Esophagus squamous epithelium (tissue), 5 donors: ENCODE measurements around the gene STOML1. TPM values are rescaled to one million over a fixed set of nuclear protein-coding genes. Genes with fewer than 3 reads are reported as not detected.

Experiments used
- DNase-seq: peaks from one replicate; lab custom pipeline; 2025; lab: John Stamatoyannopoulos, UW
- H3K27ac ChIP-seq, 4 donors: fragments of 200-600 bp; sonication (generic); one replicate each; pipeline ENCODE4 v1.5.1; 2016 to 2019; ENCODE audit warnings: mild to moderate bottlenecking in 1 of 4
- H3K27me3 ChIP-seq, 4 donors: fragments of 200-600 bp; sonication (generic); 1 replicate in 3 of 4; 2 replicates in 1 of 4; pipeline versions ENCODE4 v1.5.1 to v1.6.0; 2017 to 2021; ENCODE audit warnings: antibody characterized with exemption in 1 of 4
- H3K36me3 ChIP-seq, 3 donors: fragments of 200-600 bp; sonication (generic); one replicate each; pipeline ENCODE4 v1.5.1; 2016 to 2019
- H3K4me1 ChIP-seq, 3 donors: fragments of 200-600 bp; sonication (generic); one replicate each; pipeline ENCODE4 v1.5.1; 2017 to 2019
- H3K4me3 ChIP-seq, 4 donors: fragments of 200-600 bp; sonication (generic); 1 replicate in 3 of 4; 2 replicates in 1 of 4; pipeline ENCODE4 v1.5.1; 2016 to 2019; ENCODE audit warnings: mild to moderate bottlenecking in 2 of 4, moderate library complexity in 1 of 4
- H3K9me3 ChIP-seq, 3 donors: fragments of 200-600 bp; sonication (generic); one replicate each; pipeline ENCODE4 v1.5.1; 2016 to 2019
- POLR2A ChIP-seq, 4 donors: fragments of 450-650 bp; IDR thresholded peaks; one replicate each; pipeline ENCODE4 v1.6.1; 2017; ENCODE audit warnings: antibody characterized with exemption in 4 of 4, mild to moderate bottlenecking in 4 of 4, moderate library complexity in 3 of 4
- WGBS, 2 donors: methylation state at CpG; one replicate each; pipeline ENCODE4 v1.1.5; 2018; 5-methylcytosine and 5-hydroxymethylcytosine counted together
- intact Hi-C: fragments of 100-400 bp; cut with DNase I; formaldehyde crosslinking; loops from one replicate; pipeline ENCODE4 v1.15.0; 2022
- total RNA-seq, 4 donors: library from RNA; depleted of rRNA; stranded (reverse); fragments of >200 nt; gene quantifications; one replicate each; pipeline ENCODE4 v1.1.0, GENCODE V29; 2016
- TF ChIP-seq, protein P1 (sequence below), 6 experiments: fragments of 450-650 bp in 4 of 6; fragments of 200-600 bp in 2 of 6; sonication (generic) in 2 of 6; IDR thresholded peaks; one replicate each; pipeline ENCODE4 v1.5.1; 2016 to 2019; ENCODE audit warnings: antibody characterized with exemption in 6 of 6, mild to moderate bottlenecking in 4 of 6, moderate library complexity in 4 of 6
- donor health status: DM: yes; HTN: yes; CAD: no.

STOML1 gene
- total RNA-seq, 4 donors from 2014 or later: 8.3 to 14.8 (median 11.1) TPM

GRCh38 chr15:73985101-73985873, 6.8 kb downstream of the STOML1 start:
- whole genome bisulfite sequencing, 2 donors: 81 to 85% methylated on average over 3 to 6 of the region's 13 CpGs
- no peak overlapping the region for H3K4me3 ChIP-seq

DNA sequence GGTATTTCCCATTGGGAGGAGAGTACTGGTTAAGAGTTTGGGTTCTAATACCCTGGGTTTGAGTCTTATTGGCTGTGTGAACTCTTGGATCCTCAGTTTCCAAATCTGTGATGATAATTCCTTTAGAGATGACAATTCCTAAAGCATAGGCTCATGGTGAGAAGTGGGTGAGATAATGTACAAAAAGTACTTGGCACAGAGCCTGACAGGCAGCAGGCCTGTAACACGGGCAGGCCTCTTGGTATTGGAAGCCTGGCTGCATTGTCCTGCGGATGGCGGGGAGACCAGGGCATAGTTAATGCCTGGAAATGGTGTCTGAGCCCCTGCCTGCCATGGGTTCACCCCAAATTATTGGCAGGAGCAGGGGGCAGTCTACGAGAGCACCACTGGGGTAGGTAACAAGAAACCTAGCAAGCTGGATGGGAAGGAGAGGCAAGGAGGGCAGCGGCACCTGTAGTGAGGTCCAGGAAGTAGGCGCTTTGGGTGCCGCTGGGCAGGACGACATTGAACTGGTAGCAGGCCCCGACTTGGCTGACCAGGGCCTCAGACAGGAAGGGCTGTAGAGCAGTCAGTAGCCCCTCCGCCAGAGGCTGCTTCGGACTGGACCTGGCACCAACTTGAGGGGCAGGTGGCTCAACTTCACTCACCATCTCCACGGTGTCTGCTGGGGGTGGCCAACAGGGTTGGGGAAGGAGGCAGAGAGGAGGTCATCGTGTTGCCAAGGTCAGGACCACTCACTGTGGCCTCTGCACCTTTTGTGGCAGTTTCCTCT, 7.7 kb downstream of the STOML1 start:
- Histone ChIP-seq H3K4me1 (peaks cover 46 to 92% (median 71%) of the 10 kb centered on the region in 3 donors), H3K36me3 (peaks cover 0 to 39% (median 0%) of the 10 kb centered on the region in 3 donors), H3K4me3 (no peak overlapping the region), H3K9me3 (no peaks in the 10 kb centered on the region), H3K27me3 (no peaks in the 10 kb centered on the region), H3K27ac (peak overlapping the region in 3 of 4 donors; percentile 86 to 95 (median 93))
- TF ChIP-seq, protein P1, sequence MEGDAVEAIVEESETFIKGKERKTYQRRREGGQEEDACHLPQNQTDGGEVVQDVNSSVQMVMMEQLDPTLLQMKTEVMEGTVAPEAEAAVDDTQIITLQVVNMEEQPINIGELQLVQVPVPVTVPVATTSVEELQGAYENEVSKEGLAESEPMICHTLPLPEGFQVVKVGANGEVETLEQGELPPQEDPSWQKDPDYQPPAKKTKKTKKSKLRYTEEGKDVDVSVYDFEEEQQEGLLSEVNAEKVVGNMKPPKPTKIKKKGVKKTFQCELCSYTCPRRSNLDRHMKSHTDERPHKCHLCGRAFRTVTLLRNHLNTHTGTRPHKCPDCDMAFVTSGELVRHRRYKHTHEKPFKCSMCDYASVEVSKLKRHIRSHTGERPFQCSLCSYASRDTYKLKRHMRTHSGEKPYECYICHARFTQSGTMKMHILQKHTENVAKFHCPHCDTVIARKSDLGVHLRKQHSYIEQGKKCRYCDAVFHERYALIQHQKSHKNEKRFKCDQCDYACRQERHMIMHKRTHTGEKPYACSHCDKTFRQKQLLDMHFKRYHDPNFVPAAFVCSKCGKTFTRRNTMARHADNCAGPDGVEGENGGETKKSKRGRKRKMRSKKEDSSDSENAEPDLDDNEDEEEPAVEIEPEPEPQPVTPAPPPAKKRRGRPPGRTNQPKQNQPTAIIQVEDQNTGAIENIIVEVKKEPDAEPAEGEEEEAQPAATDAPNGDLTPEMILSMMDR (IDR thresholded peaks at IDR 0.05): no peak
- TF ChIP-seq POLR2A (IDR thresholded peaks at IDR 0.05): no peak
- WGBS, 2 donors: 73 to 91% methylated on average over 4 to 11 of the region's 13 CpGs
- no peak for DNase-seq
- intact Hi-C loops: no loop called here

More at GRCh38 chr15:73985101-73985873, 6.8 kb downstream of the STOML1 start:
- intact Hi-C loops: no loop called here
- Histone ChIP-seq H3K27me3 (no peaks in the 10 kb centered on the region), H3K36me3 (peaks cover 0 to 39% (median 0%) of the 10 kb centered on the region in 3 donors), H3K9me3 (no peaks in the 10 kb centered on the region), H3K27ac (peak overlapping the region in 3 of 4 donors; percentile 13 to 95 (median 93)), H3K4me1 (peaks cover 54 to 95% (median 80%) of the 10 kb centered on the region in 3 donors)
- TF ChIP-seq POLR2A (IDR thresholded peaks at IDR 0.05): no peak
- TF ChIP-seq, protein P1 (IDR thresholded peaks at IDR 0.05): no peak
- DNase-seq: no peak

GRCh38 chr15:73983773-73984172, 8.3 kb downstream of the STOML1 start:
- no peaks in the 10 kb centered on the region for H3K27me3 ChIP-seq
- peaks cover 40 to 90% (median 65%) of the 10 kb centered on the region in 3 donors for H3K4me1 ChIP-seq
- WGBS, 2 donors: 100% methylated on average over 1 of the region's 9 CpGs; no CpG with 5 or more reads in 1 of the 2 donors
- DNase-seq: no peak
- no peak for TF ChIP-seq POLR2A (IDR thresholded peaks at IDR 0.05)
- TF ChIP-seq, protein P1 (IDR thresholded peaks at IDR 0.05): no peak
- H3K4me3 ChIP-seq: no peak overlapping the region
- H3K36me3 ChIP-seq: peaks cover 0 to 39% (median 0%) of the 10 kb centered on the region in 3 donors
- peak overlapping the region; percentile 81 to 95 (median 90) for H3K27ac ChIP-seq
- no peaks in the 10 kb centered on the region for H3K9me3 ChIP-seq
- intact Hi-C loops: no loop called here

GRCh38 chr15:73983211-73983727, 8.8 kb downstream of the STOML1 start:
- Histone ChIP-seq H3K9me3 (no peaks in the 10 kb centered on the region), H3K36me3 (peaks cover 0 to 39% (median 0%) of the 10 kb centered on the region in 3 donors), H3K27ac (peak overlapping the region; percentile 81 to 95 (median 90)), H3K4me3 (peak overlapping the region in 2 of 4 donors; percentile 3 to 19), H3K27me3 (no peaks in the 10 kb centered on the region), H3K4me1 (peaks cover 35 to 85% (median 60%) of the 10 kb centered on the region in 3 donors)
- TF ChIP-seq, protein P1 (IDR thresholded peaks at IDR 0.05): no peak
- TF ChIP-seq POLR2A (IDR thresholded peaks at IDR 0.05): no peak
- DNase-seq: no peak
- WGBS, 2 donors: 19% methylated on average over 5 of the region's 10 CpGs; no CpG with 5 or more reads in 1 of the 2 donors
- intact Hi-C loops: no loop called here
